Mesothelial cell of epicardium (in vitro differentiated cells): ENCODE data around the gene RIMBP2. TPM values are rescaled to one million over a fixed set of nuclear protein-coding genes. Genes with fewer than 3 reads are reported as not detected.

Experiments used
- DNase-seq, 2 experiments: peaks; one replicate each; pipeline ENCODE4 v3.0.0; 2021; ENCODE audit warnings: low spot score in 2 of 2; ENCODE audit not compliant: unreplicated experiment in 2 of 2
- H3K27ac Mint-ChIP-seq: 2 replicates; pipeline ENCODE4 v1.8.0; 2021; ENCODE audit warnings: mixed read lengths
- H3K27me3 Mint-ChIP-seq: 2 replicates; pipeline ENCODE4 v1.8.0; 2021; ENCODE audit warnings: low read depth, mixed read lengths
- H3K36me3 Mint-ChIP-seq: 2 replicates; pipeline ENCODE4 v1.8.0; 2021; ENCODE audit warnings: mixed read lengths
- H3K4me1 Mint-ChIP-seq: 2 replicates; pipeline ENCODE4 v1.8.0; 2021; ENCODE audit warnings: mixed read lengths
- H3K4me3 Mint-ChIP-seq: 2 replicates; pipeline ENCODE4 v1.8.0; 2021; ENCODE audit warnings: mild to moderate bottlenecking, moderate library complexity, mixed read lengths
- H3K9me3 Mint-ChIP-seq: 2 replicates; pipeline ENCODE4 v1.8.0; 2021; ENCODE audit warnings: mixed read lengths
- CTCF ChIP-seq: fragments of 200-600 bp; sonication (generic); IDR thresholded peaks from one replicate; pipeline ENCODE4 v1.5.0; 2021; ENCODE audit warnings: antibody characterized with exemption; ENCODE audit not compliant: unreplicated experiment
- total RNA-seq: library from RNA; stranded (reverse); gene quantifications from 3 replicates; pipeline ENCODE4 v1.2.1, GENCODE V29; 2021

Gene RIMBP2
- total RNA-seq, 1 donor from 2014 or later, result 8.6 TPM

- Mint-ChIP-seq H3K9me3 (no peaks in the 10 kb centered on the region), H3K27me3 (peaks cover 17% of the 10 kb centered on the region), H3K27ac (no peak overlapping the region), H3K4me3 (no peak overlapping the region), H3K36me3 (no peaks in the 10 kb centered on the region), H3K4me1 (no peaks in the 10 kb centered on the region)
- no peak for DNase-seq
- no peak for TF ChIP-seq CTCF
Observed at GRCh38 chr12:130486891-130487416, 229.1 kb downstream of the RIMBP2 start.

GRCh38 chr12:130486146-130486435 is 230.0 kb downstream of the RIMBP2 start:
- no peak for DNase-seq
- no peak overlapping the region for H3K27ac Mint-ChIP-seq
- no peak for TF ChIP-seq CTCF
- no peaks in the 10 kb centered on the region for H3K9me3 Mint-ChIP-seq
- no peaks in the 10 kb centered on the region for H3K4me1 Mint-ChIP-seq
- H3K36me3 Mint-ChIP-seq, result no peaks in the 10 kb centered on the region
- peaks cover 15% of the 10 kb centered on the region for H3K27me3 Mint-ChIP-seq
- no peak overlapping the region for H3K4me3 Mint-ChIP-seq

GRCh38 chr12:130485291-130486145 is 230.6 kb downstream of the RIMBP2 start:
- H3K4me1 Mint-ChIP-seq, result no peaks in the 10 kb centered on the region
- peaks cover 15% of the 10 kb centered on the region for H3K27me3 Mint-ChIP-seq
- H3K9me3 Mint-ChIP-seq, result no peaks in the 10 kb centered on the region
- no peaks in the 10 kb centered on the region for H3K36me3 Mint-ChIP-seq
- no peak for TF ChIP-seq CTCF
- H3K4me3 Mint-ChIP-seq, result no peak overlapping the region
- H3K27ac Mint-ChIP-seq, result no peak overlapping the region
- no peak for DNase-seq

GRCh38 chr12:130484221-130484620 is 231.9 kb downstream of the RIMBP2 start:
- no peak for TF ChIP-seq CTCF
- H3K27ac Mint-ChIP-seq, result no peak overlapping the region
- no peaks in the 10 kb centered on the region for H3K4me1 Mint-ChIP-seq
- peaks cover 6% of the 10 kb centered on the region for H3K27me3 Mint-ChIP-seq
- DNase-seq, result no peak
- no peak overlapping the region for H3K4me3 Mint-ChIP-seq
- no peaks in the 10 kb centered on the region for H3K9me3 Mint-ChIP-seq
- no peaks in the 10 kb centered on the region for H3K36me3 Mint-ChIP-seq

GRCh38 chr12:130483616-130484180 is 232.4 kb downstream of the RIMBP2 start:
- H3K27ac Mint-ChIP-seq, result no peak overlapping the region
- no peaks in the 10 kb centered on the region for H3K9me3 Mint-ChIP-seq
- H3K36me3 Mint-ChIP-seq, result no peaks in the 10 kb centered on the region
- no peak for DNase-seq
- peaks cover 4% of the 10 kb centered on the region for H3K27me3 Mint-ChIP-seq
- H3K4me1 Mint-ChIP-seq, result no peaks in the 10 kb centered on the region
- no peak for TF ChIP-seq CTCF
- no peak overlapping the region for H3K4me3 Mint-ChIP-seq
